HG03571 (cell line): ENCODE results near the gene UBE2D3.
A peak's percentile ranks its signal among the peaks of the same experiment; 100 is the strongest.
"Not testable (repeated sequence)": the region's sequence is repeated elsewhere in the genome, so short reads cannot be mapped to it uniquely, and the experiment has no call there.

Experiments
- ATAC-seq: cut with Tn5 transposase; IDR thresholded peaks from one replicate; pipeline ENCODE4 v1.9.1; 2021; ENCODE audit not compliant: unreplicated experiment

Gene UBE2D3

GRCh38 chr4:102826890-102827673 lies at the start of gene UBE2D3:
TSS of gene UBE2D3 (minus strand) at chr4:102827551. CDS start at chr4:102826508, 1,043 bp downstream.
- ATAC-seq: peak; percentile 25

DNA sequence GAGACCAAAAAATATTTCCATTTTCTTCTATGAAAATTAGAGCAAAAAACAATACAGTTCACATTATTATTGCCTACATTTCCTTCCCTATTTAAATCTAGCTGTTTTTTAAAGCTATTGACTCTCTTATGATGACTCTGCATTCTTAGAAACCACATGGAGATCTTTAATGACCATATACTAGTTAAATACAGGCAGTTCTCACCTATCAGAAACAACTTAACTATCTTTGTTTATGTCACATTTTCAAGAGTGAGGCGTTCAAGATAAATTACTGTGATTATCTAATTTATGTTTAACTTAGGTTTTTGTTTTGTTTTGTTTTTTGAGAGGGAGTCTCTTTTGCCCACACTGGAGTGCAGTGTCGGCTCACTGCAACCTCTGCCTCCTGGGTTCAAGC lies 44.4 kb upstream of the UBE2D3 start:
- ATAC-seq: no peak

GRCh38 chr4:102869569-102870197 lies 42.3 kb upstream of the UBE2D3 start:
- peak; percentile 15 for ATAC-seq

- ATAC-seq: peak; percentile 90
Measured at GRCh38 chr4:102868781-102869568, 41.6 kb upstream of the UBE2D3 start, which contains the start of gene CISD2. TSS of gene CISD2 (plus strand) at chr4:102868992. CDS start at chr4:102869085, 93 bp downstream.

GRCh38 chr4:102868153-102868780 lies 40.9 kb upstream of the UBE2D3 start:
- no peak for ATAC-seq

DNA sequence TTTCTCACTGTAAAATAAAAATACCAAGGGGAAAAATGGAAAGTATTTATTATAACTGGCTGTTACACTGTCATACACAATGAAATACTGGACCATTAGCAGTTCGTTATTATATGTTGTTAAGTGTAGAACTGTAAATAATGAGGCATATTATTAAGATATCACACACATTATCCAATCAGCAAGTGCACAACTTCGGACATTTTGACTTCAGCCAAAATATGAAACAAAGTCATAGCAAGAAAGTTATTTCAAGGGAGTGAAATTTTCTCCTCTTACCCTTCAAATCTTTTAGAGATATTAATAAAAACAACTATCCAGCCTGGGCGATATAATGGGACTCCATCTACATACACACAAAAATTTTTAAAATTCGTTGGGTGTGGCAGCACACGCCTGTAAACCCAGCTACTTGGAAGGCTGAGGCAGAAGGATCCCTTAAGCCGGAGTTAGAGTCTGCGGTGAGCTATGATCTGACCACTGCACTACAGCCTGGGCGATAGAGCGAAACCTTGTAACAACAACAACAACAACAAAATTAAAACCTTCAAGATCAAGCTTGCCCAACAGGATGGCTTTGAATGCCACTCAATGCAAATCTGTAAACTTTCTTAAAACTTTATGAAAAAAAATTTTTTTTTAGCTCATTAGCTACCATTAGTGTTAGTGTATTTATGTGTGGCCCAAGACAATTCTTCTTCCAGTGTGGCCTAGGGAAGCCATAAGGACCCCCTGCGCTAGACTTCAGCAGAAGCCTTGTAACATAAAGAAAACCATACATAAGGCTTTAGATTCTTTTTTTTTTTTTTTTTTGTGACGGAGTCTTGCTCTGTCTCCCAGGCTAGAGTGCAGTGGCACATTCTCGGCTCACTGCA lies 40.2 kb upstream of the UBE2D3 start:
- no peak for ATAC-seq

DNA sequence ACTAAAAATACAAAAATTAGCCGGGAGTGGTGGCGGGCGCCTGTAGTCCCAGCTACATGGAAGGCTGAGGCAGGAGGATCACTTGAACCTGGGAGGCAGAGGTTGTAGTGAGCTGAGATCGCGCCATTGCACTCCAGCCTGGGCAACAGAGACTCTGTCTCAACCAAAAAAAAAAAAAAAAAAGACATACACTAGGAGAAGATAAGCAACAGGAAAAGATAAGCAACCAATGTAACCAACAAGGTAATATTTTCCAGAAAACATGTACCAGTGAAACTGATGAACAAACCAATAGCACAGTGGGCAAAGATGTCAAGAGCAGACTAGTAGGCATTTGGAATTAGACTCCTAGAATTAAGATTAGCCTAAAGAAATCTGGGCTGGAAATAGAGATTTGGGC lies 38.0 kb upstream of the UBE2D3 start:
- ATAC-seq: not testable (repeated sequence)

GRCh38 chr4:102862747-102863146 lies 35.4 kb upstream of the UBE2D3 start:
- no peak for ATAC-seq

GRCh38 chr4:102862016-102862415 lies 34.7 kb upstream of the UBE2D3 start:
- no peak for ATAC-seq

- no peak for ATAC-seq
Measured at GRCh38 chr4:102860611-102861324, 33.4 kb upstream of the UBE2D3 start.

GRCh38 chr4:102858828-102859464 lies 31.6 kb upstream of the UBE2D3 start:
- no peak for ATAC-seq

- ATAC-seq: no peak
Measured at GRCh38 chr4:102850370-102850769, 23.0 kb upstream of the UBE2D3 start.

DNA sequence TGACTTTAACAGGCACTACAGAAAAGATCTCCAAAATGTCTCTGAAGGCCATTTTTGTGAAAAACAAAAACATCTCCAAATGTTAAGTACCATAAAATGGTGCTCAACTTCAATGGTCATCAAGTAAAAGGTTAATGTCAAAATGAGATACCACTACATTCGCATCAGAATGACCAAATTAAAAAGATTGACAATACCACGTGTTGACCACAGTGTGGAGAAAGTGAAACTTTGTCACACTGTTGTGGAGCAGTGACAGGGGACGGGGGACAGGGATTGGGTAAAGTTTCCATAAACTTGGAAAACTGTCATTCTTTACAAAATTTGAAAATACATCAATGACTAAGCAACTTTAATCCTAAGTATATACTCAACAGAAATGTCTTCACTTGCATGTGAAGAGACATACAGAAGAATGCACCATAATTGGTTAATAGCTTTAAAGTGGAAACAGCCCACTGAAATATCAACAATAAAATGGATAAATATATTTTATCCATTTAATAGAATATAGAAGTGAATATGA lies 22.3 kb upstream of the UBE2D3 start:
- no peak for ATAC-seq

- no peak for ATAC-seq
Measured at GRCh38 chr4:102847687-102848086, 20.3 kb upstream of the UBE2D3 start.

DNA sequence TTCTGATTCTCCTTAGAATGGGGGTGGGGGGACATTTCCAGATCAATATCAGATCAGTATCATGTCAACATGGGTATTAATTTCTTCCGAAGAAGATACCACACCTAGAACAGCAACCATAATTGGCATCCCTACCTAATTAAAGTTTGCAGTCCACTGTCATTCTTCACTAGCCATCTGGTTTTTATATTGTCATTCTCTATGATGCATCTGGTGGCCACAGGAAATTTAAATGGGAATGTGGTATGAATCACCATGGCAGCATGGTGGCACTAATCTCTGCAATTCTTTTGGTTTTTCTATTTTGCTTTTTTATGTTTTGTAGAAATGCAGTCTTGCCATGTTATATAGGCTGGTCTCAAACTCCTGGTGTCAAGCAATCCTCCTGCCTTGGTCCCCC lies 16.6 kb upstream of the UBE2D3 start:
- ATAC-seq: no peak

DNA sequence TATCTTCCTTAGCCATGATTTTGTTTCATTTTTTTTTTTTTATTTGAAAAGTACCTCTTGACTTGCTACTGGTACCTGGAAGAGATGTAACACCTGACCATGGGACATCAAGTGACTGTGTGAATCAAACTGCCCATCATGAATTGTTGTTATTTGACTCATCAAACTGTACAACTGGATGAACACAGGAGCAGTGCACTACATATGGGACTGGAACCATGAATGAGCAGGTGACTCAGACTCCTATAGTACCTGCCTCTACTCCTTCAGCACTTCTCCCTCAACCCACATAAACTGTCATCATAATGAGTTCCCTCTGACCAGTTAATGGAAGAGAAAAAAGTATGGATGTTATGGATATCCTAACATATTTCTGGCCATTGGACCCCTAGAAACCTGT lies 15.9 kb upstream of the UBE2D3 start:
- no peak for ATAC-seq

- ATAC-seq: no peak
Measured at GRCh38 chr4:102842367-102842766, 15.0 kb upstream of the UBE2D3 start.

GRCh38 chr4:102836596-102836995 lies 9.2 kb upstream of the UBE2D3 start:
- ATAC-seq: no peak

- no peak for ATAC-seq
Measured at GRCh38 chr4:102832667-102833066, 5.3 kb upstream of the UBE2D3 start.
